GM19240 (cell line): ENCODE measurements around the gene UBQLNL.

ENCODE experiments used
- DNase-seq: peaks from one replicate; pipeline ENCODE4 v3.0.0; 2011; ENCODE audit warnings: low spot score; ENCODE audit not compliant: insufficient read length

UBQLNL gene, protein sequence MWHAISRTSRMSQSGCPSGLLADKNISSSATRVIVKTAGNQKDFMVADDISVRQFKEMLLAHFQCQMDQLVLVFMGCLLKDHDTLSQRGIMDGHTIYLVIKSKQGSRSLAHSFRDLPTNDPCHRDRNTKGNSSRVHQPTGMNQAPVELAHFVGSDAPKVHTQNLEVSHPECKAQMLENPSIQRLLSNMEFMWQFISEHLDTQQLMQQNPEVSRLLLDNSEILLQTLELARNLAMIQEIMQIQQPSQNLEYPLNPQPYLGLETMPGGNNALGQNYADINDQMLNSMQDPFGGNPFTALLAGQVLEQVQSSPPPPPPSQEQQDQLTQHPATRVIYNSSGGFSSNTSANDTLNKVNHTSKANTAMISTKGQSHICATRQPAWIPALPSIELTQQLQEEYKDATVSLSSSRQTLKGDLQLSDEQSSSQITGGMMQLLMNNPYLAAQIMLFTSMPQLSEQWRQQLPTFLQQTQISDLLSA

DNA sequence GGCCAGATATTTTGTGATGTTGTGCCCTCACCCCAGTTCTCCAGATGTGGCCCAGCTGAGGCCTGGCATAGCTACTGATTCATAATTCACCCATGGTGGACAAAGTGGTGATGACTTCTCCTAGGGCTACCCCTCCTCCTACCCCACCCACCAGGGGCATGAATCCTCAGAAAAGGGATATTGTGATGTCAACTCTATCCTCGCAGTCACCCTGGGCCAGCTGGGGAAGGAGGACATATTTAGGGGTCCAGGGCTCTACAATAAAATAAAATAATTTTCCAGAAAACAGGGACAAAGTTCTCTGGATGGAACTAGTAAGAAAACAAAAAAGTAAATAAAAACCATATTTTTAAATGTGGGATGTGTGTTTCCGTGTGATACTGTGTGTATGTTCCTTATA is at the start of gene UBQLNL:
Gene UBQLNL, minus strand, starts transcription at position 101 of the 400 bp plus-strand sequence. CDS start 258 bp downstream, outside the sequence.
- no peak for DNase-seq

DNA sequence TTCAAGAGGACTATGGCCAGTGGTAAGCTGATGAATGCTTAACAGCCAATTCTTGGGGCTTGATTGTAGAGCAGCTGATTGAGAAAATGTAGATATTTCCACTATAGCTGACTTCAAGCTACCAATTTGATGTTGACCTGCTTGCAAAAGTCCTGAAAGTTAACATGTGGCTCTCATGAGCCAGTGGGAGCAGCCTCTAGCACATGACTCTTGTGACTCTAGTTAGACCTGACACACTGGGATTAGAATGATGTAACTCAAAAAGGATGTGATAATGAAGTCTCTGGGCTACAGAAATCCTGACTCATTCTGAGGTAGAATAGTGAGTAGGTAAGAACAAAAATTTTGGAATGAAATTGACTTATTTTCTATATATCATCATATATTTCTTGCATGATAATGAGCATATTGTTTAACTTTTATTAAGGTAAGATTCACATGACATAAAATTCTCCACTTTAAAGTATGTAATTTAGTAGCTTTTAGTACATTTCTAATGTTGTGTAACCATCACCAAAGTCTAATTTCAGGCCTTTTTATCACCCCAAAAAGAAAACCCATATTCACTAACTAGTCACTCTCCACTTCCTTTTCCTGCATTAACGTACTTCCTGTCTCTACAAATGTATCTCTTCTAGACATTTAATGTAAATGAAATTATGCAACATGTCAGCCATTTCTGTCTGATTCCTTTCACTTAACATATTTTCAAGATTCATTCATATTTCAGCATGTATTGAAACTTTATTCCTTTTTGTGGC is 47.9 kb upstream of the UBQLNL start:
- no peak for DNase-seq

DNA sequence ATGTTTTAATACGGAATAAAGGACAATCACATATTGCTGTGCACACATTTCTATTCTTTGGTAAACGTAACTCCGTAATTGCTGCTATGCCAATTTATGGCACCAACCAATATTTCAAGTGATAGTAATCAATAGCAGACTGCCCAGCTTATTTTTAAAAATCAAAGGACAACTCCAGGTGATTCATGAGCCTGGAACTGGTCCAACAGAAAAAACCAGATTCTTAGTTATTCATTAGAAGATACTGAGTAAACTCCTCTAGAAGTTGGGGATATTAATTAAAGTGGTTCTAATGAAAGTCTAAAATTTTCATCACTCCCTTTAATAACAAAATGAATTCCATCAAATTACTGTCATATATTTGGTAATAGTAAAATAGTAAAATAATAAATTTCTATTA is 41.3 kb upstream of the UBQLNL start:
- no peak for DNase-seq

DNA sequence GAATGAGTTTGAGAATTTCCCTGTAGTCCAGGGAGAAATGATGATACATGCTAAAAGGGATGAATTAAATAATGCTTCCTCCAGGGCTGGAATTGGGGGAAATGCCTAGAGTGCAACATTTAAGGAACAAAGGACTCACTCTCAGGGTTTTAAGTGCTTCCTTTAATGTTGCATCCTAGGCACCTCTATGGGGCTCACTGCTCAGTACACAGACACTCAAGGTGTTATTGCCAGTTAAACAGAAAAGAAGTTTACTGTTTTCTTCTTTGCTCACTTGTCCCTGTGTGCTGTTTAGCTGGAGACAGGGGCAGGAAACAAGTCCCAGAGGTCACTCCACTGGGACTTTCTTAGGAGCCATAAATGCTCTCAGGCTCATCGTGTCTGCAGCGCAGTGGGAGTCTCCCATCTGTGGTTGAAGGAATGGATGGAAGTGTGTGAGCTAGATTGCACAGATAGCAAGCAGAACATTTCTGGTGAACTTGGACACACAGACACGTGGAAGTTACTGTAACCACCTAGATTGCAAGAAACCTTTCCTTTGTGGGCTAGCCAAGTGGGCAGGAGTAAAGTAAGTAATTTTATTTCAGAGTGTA is 40.2 kb upstream of the UBQLNL start:
- DNase-seq: no peak

DNA sequence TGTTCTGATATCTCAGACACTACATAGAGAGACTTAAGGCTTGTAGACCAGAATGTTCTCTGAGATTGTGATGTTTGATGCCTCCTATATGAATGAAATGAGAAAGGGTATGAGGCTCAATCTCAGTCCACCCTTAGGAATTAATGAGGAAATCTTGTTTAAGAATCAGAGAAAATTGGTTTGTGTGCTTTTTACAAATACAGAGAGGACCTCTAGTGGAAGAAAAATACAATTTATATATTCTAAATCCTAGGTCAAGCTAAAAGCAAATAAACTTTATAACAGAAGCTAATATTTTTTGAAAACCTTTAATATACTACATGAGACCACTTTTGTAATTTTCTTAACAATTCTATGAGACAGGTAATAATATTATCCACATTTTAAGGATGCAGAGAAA is 36.8 kb upstream of the UBQLNL start:
- no peak for DNase-seq

DNA sequence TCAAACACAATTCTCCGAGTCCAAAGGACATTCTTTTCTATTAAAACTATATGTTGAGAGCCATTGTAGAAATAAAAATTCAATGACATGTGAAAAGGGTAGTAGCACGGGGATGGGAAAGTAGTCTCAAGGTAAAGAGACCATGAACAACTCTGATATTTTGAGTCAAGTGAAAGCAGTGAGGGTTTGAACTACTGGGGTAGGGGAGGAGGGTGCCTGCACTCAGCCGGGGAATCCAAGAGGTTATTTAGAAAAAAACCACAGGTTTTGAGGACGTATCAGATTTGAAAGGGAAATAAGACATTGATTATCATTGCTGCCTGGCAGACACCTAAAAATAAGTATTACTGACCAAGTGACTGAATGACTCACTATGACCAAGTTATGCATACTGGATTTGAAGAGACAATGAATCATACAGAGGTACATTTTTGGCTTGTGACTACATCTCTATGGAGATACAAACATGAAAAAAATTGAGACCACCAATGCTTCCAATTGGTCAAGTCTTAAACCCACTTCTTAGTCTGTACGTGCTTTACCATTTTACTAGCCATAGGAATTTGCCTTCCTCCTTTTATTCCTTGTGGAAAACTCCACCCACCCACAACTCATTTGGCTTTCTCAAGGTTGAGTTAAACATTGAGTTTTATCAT is 34.1 kb upstream of the UBQLNL start:
- DNase-seq: no peak

DNA sequence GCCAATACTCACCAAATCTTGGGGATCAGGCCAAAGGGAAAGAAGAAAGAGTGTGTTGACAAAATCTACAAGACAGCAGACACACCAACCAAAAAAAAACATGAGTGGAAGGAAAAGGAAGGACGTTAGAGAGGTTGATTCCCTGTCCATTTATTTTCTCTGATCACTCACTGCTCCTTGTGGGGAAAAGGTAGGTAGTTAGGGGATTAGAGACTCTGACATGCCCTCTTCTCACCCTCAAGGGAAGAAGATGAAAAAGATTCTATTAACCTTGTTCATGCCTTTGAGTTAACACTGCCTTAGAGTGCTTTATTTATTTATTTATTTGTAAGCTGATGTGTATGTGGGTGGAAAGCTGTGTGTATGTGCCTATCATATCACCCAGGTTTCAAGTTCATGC is 31.9 kb upstream of the UBQLNL start, which contains the start of gene OR52H1:
Gene OR52H1, minus strand, starts transcription at position 101 of the 400 bp plus-strand sequence. CDS start 3,035 bp downstream, outside the sequence.
- DNase-seq: no peak

DNA sequence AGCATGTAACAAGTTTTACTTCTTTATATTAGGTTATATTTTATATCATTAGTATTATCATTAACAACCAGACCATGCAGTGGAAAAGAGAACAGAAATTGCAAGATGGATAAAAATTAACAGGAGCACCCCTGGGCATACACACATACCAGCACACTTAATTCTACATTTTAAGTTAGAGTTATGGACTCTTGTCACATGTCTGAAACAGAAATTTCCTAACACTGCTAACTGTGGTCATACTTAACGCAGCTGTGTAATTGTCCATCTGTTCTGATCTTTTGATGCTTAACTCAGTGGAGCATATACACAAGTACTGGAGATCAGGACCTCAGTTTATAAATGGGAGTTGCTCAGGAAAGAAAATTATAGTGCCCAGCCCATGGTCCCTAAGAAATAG is 31.5 kb upstream of the UBQLNL start:
- DNase-seq: no peak

DNA sequence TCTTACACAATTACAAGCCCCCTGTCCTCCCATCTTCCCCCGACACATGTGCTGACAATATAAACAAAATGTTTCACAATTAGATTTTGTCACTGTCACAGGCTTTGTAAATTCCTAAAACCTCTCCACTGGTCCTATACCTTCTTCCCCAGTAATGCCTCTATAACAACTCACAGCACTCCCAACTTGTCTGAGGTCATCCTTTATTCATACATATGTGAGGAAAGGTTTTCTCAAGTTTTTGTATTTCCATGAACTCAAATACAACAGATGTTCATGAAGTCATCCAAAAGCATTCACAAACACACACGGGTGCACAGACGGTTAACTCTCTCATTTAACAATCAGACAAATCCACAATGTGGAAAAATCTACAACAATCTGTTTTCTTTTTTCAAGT is 30.0 kb upstream of the UBQLNL start:
- no peak for DNase-seq

DNA sequence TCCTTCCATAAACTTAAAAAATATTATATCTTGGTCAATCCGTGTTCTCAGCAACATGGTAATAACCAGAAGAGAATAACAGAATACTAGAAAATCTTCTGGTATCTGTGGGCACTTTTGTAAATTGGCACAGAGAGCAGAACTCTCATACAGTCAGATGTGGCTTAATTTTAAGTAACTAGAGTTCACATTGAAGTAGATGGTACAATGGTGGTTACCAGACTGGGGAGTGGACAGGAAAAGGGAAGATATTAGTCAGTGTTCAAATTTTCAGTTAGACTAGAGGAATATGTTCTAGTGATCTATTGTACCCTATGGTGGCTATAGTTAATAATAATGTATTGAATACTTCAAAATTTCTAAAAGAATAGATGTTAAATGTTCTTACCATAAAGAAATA is 24.9 kb upstream of the UBQLNL start:
- DNase-seq: no peak

DNA sequence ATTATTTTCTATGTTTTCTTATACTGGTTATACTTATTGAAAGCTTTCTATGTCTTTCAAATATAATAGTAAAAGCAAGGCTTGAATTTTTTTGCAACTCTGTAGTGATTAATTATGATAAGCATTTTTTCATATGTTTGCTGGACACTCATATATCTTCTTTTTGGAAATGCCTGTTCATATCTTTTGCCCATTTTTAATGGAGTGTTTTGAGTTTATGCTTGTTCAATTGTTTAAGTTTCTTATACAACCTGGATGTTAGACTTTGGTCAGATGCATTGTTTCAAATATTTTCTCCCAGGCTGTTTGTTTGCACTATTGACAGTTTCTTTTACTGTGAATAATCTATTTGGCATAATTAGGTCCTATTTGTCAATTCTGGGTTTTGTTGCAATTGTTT is 20.0 kb upstream of the UBQLNL start:
- DNase-seq: no peak

DNA sequence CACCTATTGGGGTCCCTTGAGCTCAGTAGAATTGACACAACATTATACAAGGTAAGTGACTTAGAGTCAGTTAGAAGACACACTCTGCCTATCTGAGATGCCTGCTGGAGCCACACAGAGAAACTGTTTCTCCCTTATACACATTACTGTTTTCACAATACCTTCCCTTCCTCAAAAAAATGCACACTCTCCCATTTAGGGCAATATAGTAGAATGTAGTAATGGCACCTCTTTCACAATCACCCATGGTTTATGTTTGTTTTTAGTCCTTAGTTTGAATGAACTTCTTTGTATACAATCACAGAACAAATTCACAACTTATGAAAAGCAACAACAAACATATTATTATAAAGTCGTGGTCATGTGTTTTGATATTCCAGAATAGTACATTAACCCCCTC is 17.5 kb upstream of the UBQLNL start:
- DNase-seq: no peak

DNA sequence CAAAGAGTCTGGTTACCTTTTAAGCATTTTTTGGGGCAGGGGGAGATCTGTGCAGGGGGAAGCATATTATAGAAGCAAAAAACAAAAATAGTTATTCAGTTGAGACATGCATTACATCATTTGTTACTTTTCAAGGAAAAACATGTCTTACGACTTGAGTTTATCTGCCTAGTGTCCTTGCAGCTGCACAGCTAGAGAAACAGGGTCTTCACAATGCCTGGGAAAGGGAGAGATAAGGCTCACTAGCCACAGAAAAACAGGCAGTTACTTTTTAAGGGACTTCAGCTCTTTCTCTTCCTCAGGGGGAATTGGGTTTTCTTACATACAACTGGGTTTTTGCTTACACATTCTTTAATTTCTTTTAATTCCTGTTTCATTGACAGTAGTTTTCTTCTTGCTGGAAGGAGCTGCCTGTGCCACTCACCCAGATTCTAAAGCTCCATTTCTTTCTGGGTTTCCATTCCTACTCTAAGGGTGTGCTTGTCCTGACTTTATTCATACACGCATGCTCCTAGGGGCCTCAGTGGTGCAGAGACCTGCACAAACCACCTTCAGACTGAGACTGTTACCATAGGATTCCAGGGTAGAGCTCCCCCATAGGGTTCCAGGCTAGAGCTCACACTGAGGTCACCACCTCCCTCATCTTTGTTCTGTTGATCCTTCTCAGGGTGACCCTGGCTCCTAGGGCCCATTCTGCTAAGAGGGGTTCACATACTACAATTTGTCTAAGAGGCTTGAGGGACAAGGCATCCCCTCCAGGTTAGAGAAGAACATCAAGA is 14.7 kb upstream of the UBQLNL start:
- no peak for DNase-seq

DNA sequence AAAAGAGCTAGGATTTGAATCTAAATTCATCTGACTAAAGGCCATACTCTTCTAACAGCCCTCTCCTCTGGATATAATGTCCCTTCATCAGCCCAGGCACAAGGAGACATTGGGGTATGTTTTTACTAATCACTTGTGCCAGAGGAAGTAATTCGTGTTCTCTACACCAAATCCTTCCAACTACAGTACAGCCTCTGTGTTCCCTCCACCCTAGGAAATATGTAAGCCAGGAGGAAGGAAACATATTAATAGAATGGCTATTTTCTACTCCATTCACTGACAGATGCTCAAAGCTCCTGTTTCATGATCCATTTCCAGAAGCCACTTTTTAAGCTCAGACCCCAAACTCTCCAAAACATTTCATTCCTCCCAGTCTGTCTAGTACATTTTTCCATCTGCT is 12.0 kb upstream of the UBQLNL start:
- DNase-seq: no peak

DNA sequence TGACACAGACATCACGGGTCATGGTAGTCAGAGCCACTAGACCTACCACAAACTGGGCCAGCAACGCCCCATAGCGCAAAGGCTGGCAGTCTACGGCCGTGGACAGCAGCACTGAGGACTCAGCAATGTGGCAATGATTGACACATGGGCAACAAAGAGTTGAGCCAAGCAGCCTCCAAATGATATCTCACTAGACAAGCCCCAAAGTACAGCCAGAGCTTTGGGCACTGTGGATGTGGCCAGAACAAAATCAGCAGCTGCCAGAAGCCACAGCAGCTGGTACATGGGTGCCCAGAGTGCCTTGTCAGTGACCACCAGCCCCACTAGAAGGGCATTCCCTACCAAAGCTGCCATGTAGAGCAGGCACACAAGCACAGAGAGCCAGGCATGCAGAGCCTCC is 11.2 kb upstream of the UBQLNL start:
- DNase-seq: no peak

DNA sequence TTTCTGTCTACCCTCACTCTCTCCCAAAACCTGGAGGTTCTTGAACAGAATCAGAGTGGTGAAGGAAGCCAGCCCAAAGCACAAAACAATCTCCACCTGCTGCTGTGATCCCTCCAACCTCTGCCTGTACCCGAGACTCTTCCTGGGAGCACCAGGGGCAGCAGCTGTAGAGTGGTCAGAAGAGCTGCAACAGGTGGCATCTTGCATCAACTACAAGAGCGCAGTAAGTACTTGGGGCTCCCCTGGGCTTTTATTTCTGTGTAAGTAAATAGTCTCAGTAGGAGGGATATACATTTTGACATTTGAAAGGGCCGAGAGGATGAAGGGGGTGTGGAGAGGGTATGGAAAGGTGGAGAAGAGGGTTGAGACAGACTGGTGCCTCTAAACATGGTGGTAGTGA is 8.3 kb upstream of the UBQLNL start:
- no peak for DNase-seq

DNA sequence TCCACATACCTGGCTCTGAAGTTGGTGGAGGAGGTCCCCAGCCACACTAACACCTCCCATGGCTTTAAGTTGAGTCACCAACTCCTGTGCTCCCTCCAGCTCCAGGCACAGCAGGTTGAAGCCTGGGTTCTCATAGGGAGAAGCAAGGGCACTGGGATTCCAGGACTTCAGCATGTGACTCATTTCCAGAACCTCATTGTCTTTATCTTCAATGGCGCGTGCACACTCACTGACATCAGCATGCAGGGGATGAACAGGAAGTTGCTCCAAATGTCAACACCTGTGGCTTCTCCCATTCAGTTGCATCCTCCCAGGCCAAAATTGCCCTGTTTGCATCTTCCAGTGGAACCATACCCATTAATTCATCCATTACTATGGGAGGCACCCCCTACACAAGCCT is 5.8 kb upstream of the UBQLNL start:
- no peak for DNase-seq

DNA sequence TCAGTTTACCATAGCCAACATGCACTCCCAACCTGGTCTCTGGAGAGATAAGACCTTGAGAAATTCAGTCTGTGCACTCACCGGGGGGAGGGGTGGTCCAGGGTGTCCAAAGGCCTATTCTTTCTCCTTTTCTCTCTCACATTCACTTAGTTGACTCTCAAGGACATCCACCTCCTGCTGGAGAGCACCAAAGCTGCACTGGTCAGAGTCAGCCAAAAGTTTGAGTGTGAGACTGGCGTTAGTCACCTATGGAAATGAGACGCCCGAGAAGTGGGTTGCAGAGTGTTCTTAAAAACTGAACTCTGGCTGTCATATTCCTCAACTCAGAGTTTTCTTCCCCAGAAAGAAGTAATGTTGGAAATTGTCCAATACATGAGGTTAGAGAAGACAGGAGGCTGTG is 5.0 kb upstream of the UBQLNL start:
- DNase-seq: no peak

DNA sequence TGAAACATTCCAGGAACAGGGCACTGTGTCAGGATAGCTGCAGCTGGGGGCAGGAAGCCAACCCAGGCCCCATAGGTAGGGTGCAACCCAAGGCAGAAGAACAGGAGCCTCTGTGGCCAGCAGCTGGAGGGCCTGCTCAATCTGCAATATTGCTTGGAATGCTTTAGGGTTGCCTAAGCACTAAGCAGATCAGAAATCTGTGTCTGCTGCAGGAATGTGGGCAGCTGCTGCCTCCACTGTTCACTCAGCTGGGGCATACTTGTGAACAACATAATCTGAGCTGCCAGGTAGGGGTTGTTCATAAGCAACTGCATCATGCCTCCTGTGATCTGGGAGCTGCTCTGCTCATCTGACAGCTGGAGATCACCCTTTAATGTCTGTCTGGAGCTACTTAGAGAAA is 1.7 kb downstream of the UBQLNL start:
- DNase-seq: no peak

DNA sequence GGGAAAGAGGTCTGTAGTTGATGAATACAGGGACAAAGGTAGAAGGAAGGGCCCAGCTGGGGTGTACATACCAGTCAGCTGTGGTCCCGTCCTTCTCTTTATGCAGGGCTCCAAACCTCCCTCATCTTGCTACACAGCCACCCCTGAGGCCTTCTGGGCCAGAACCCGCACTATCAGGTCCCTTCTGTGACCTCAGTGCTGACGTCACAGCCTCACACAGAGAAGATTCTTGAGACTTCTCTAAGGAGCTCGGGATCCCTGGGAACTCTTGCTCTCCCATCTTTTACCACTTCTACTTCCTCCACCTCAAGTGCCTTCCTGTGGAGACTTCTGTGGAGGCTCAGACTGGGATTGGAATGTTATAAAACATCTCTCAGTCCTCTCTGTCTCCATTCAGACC is 6.7 kb downstream of the UBQLNL start, which contains the start of gene UBQLN3:
Gene UBQLN3, minus strand, starts transcription at position 155 of the 400 bp plus-strand sequence. CDS start 399 bp downstream, outside the sequence.
- no peak for DNase-seq

DNA sequence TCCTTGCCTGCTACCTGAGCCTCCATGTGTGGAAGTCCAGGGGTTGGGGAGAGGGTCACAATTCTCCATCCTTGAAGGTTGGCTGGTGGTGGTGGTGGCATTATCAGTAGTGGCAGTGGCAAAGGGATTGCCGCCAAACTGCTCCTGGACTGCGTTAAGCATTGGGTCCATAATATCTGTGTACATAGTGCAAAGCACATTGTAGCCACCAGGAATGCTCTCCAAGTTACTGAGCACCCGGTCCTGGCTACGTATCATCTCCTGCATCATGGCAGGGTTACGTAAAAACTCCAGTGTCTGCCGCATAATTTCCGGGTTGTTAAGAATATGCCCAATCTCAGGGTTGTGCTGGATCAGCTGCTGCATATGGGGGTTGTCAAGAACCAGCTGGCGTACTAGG is 7.9 kb downstream of the UBQLNL start:
- no peak for DNase-seq
